ENCODE data around the gene KRTAP5-8. TPM values are rescaled to one million over a fixed set of nuclear protein-coding genes. Genes with fewer than 3 reads are reported as not detected.
"Not testable (repeated sequence)": the region's sequence is repeated elsewhere in the genome, so short reads cannot be mapped to it uniquely, and the experiment has no call there.

KRTAP5-8 gene
- total RNA-seq, 1 donor from 2014 or later = not detected

DNA sequence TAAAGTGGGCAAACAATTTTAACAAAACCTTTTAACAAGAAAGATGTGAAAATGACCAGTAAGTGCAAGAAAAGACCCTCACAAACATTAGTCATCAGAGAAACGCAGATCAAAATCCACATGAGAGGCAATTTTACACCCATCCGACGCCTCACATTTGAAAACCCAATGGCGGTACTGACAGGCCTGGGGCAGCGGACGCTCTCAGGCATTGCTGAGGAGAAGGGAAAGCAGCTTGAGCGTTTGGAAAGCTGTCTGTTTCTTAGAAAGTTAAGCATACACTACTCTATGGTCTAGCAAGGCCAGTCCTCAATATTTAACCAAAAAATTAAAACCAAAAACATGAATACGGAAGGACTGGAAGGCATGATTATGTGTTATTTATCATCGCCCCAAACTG, 2.0 kb upstream of the KRTAP5-8 start:
- Mint-ChIP-seq H3K4me3 (ENCODE audit: unreplicated experiment) (no peak overlapping the region), H3K36me3 (ENCODE audit: unreplicated experiment) (peaks cover 8% of the 10 kb centered on the region), H3K27me3 (ENCODE audit: unreplicated experiment) (no peaks in the 10 kb centered on the region), H3K27ac (ENCODE audit: unreplicated experiment) (no peak overlapping the region), H3K4me1 (ENCODE audit: low read depth, unreplicated experiment) (no peaks in the 10 kb centered on the region), H3K9me3 (ENCODE audit: unreplicated experiment) (peaks cover 10% of the 10 kb centered on the region)
- TF ChIP-seq, protein P1, sequence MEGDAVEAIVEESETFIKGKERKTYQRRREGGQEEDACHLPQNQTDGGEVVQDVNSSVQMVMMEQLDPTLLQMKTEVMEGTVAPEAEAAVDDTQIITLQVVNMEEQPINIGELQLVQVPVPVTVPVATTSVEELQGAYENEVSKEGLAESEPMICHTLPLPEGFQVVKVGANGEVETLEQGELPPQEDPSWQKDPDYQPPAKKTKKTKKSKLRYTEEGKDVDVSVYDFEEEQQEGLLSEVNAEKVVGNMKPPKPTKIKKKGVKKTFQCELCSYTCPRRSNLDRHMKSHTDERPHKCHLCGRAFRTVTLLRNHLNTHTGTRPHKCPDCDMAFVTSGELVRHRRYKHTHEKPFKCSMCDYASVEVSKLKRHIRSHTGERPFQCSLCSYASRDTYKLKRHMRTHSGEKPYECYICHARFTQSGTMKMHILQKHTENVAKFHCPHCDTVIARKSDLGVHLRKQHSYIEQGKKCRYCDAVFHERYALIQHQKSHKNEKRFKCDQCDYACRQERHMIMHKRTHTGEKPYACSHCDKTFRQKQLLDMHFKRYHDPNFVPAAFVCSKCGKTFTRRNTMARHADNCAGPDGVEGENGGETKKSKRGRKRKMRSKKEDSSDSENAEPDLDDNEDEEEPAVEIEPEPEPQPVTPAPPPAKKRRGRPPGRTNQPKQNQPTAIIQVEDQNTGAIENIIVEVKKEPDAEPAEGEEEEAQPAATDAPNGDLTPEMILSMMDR (IDR thresholded peaks at IDR 0.05; ENCODE audit: partially characterized antibody, unreplicated experiment) = no peak
- no peak for DNase-seq

DNA sequence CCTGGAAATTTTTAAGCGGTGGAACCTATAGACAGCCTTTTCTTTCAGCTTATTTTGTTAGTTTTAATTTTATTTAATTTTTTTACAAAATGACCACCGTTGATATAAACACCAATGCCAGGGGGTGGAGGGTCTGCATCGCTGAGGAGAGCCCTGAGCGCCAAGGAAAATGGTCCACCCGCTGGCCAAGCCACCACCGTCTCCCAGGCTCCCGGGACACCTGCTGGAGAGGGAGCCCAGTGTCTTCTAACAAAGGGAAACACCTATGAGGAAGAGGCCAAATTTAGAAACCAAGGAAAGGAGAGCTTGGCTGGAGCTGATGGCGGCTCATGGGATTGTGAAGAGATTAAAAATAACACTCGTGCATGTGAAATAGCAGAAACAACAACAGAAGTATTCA, 288 bp upstream of the KRTAP5-8 start:
- TF ChIP-seq, protein P1 (IDR thresholded peaks at IDR 0.05; ENCODE audit: partially characterized antibody, unreplicated experiment) = no peak
- peaks cover 3% of the 10 kb centered on the region for H3K36me3 Mint-ChIP-seq (ENCODE audit: unreplicated experiment)
- no peaks in the 10 kb centered on the region for H3K4me1 Mint-ChIP-seq (ENCODE audit: low read depth, unreplicated experiment)
- no peak overlapping the region for H3K27ac Mint-ChIP-seq (ENCODE audit: unreplicated experiment)
- peaks cover 12% of the 10 kb centered on the region for H3K9me3 Mint-ChIP-seq (ENCODE audit: unreplicated experiment)
- no peaks in the 10 kb centered on the region for H3K27me3 Mint-ChIP-seq (ENCODE audit: unreplicated experiment)
- DNase-seq = no peak
- H3K4me3 Mint-ChIP-seq (ENCODE audit: unreplicated experiment) = no peak overlapping the region

DNA sequence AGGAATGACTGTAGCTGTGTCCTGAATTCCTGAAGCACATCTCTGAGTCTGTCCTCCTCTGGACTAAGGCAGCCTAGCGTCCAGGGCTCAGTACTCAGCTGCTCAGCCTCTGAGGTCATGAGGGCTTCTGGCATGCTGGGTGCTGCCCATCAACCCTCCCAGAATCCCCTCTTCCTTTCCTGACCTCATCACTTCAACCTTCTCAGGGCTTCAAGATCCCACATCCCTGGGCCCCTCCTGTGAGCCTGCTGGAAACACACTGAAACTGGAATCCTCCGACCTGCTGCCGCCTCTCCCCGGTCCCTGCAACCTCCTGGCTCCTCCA, 803 bp downstream of the KRTAP5-8 start:
- peaks cover 12% of the 10 kb centered on the region for H3K9me3 Mint-ChIP-seq (ENCODE audit: unreplicated experiment)
- peaks cover 3% of the 10 kb centered on the region for H3K36me3 Mint-ChIP-seq (ENCODE audit: unreplicated experiment)
- H3K27me3 Mint-ChIP-seq (ENCODE audit: unreplicated experiment) = no peaks in the 10 kb centered on the region
- no peak overlapping the region for H3K4me3 Mint-ChIP-seq (ENCODE audit: unreplicated experiment)
- no peaks in the 10 kb centered on the region for H3K4me1 Mint-ChIP-seq (ENCODE audit: low read depth, unreplicated experiment)
- TF ChIP-seq, protein P1 (IDR thresholded peaks at IDR 0.05; ENCODE audit: partially characterized antibody, unreplicated experiment) = no peak
- peak overlapping the region; percentile 10 for H3K27ac Mint-ChIP-seq (ENCODE audit: unreplicated experiment)
- DNase-seq = no peak

DNA sequence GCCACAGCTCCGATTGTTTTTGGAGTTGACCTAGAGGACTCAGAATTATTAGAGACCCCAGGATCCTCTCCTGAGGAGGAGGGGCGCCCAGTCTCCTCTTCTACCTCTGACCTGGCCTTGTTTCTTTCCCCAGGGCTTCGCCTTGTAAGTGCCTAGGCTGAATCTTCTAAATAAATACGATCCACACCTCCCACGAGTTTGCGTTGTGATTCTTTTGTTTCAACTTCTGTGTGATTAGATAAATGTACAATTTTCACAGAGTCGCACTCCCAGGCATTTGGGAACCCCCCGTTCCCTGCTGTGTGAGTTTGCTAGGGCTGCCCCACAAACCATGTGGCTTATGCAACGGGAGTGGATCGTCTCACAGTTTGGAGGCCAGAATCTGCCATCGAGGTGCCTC, 1.2 kb downstream of the KRTAP5-8 start:
- Mint-ChIP-seq H3K27me3 (ENCODE audit: unreplicated experiment) (no peaks in the 10 kb centered on the region), H3K4me3 (ENCODE audit: unreplicated experiment) (no peak overlapping the region), H3K9me3 (ENCODE audit: unreplicated experiment) (peaks cover 12% of the 10 kb centered on the region), H3K27ac (ENCODE audit: unreplicated experiment) (peak overlapping the region; percentile 10), H3K36me3 (ENCODE audit: unreplicated experiment) (peaks cover 3% of the 10 kb centered on the region), H3K4me1 (ENCODE audit: low read depth, unreplicated experiment) (no peaks in the 10 kb centered on the region)
- no peak for DNase-seq
- TF ChIP-seq, protein P1 (IDR thresholded peaks at IDR 0.05; ENCODE audit: partially characterized antibody, unreplicated experiment) = no peak

DNA sequence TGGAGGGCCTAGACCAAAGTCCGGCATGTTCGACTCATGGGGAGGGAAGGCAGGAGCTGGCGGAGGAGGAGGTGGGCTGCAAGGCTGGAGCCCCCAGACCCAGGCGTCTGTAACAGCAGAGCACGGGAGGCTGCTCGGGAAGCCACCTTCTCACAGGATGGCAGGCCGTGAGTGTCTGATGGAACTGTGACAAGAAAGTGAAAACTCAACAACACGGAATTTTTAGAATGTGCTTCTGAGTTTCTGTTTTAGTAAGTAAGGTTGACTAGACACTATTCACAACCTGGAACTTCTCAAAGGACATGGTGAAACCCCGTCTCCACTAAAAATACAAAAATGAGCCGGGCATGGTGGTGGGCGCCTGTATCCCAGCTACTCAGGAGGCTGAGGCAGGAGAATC, 2.1 kb downstream of the KRTAP5-8 start:
- not testable (repeated sequence) for H3K4me3 Mint-ChIP-seq (ENCODE audit: unreplicated experiment); H3K27ac Mint-ChIP-seq (ENCODE audit: unreplicated experiment); H3K4me1 Mint-ChIP-seq (ENCODE audit: low read depth, unreplicated experiment); DNase-seq; H3K36me3 Mint-ChIP-seq (ENCODE audit: unreplicated experiment); H3K27me3 Mint-ChIP-seq (ENCODE audit: unreplicated experiment)
- H3K9me3 Mint-ChIP-seq (ENCODE audit: unreplicated experiment) = peaks cover 12% of the 10 kb centered on the region

DNA sequence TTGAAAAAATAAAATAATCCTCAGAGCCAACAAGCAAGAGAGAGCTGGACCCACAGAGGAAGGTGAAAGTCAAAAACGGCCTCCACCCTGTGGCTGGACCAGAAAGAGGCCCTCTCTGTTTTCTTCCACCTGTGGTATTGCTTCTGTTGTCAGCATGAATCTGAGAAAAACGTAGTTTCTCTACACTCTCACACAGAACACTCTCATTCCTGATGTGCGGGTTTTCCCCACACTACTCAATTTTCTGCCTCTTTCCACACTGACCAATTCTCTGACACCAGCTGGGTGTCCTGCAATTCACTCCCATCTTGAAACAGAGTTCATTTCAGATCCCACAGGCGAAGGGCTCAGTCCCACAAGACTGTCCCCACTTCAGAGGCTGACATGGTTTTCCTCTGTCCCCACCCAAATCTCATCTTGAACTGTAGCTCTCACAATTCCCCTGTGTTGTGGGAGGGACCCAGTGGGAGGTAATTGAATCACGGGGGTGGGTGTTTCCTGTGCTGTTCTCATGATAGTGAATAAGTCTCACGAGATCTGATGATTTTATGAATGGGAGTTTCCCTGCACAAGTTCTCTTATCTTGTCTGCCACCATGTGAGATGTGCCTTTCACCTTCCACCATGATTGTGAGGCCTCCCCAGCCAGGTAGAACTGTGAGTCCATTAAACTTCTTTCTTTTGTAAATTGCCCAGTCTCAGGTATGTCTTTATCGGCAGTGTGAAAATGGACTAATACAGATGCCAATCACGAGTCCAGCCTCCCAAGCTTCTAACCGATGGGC, 2.9 kb downstream of the KRTAP5-8 start:
- H3K4me1 Mint-ChIP-seq (ENCODE audit: low read depth, unreplicated experiment); H3K36me3 Mint-ChIP-seq (ENCODE audit: unreplicated experiment); DNase-seq; H3K27me3 Mint-ChIP-seq (ENCODE audit: unreplicated experiment); H3K4me3 Mint-ChIP-seq (ENCODE audit: unreplicated experiment); H3K27ac Mint-ChIP-seq (ENCODE audit: unreplicated experiment): not testable (repeated sequence)
- H3K9me3 Mint-ChIP-seq (ENCODE audit: unreplicated experiment) = peaks cover 12% of the 10 kb centered on the region

All from glutamatergic neuron (in vitro differentiated cells).